Fibroblast of mammary gland (primary cell): ENCODE data around the gene SEMA6A.

Experiments
- DNase-seq: peaks from one replicate; pipeline ENCODE4 v3.0.0-alpha.2; 2010; ENCODE audit warnings: low read depth
- H3K4me3 ChIP-seq: 2 replicates; pipeline ENCODE4 v1.5.1; 2011; ENCODE audit warnings: low read depth, mild to moderate bottlenecking, low read length, moderate library complexity; ENCODE audit not compliant: control insufficient read depth
- CTCF ChIP-seq: conservative IDR thresholded peaks from 2 replicates; pipeline ENCODE4 v1.5.1; 2011; ENCODE audit warnings: low read depth, low read length, inconsistent platforms; ENCODE audit not compliant: control insufficient read depth, insufficient read depth

Gene SEMA6A

GRCh38 chr5:116419258-116419657 lies 155.4 kb downstream of the SEMA6A start:
- no peak for TF ChIP-seq CTCF
- H3K4me3 ChIP-seq, result no peak overlapping the region
- DNase-seq, result no peak

- DNase-seq, result no peak
- no peak for TF ChIP-seq CTCF
- H3K4me3 ChIP-seq, result no peak overlapping the region
These were observed 155.8 kb downstream of the SEMA6A start for GRCh38 chr5:116418774-116419173.

- no peak for TF ChIP-seq CTCF
- no peak for DNase-seq
- no peak overlapping the region for H3K4me3 ChIP-seq
These were observed 156.6 kb downstream of the SEMA6A start for GRCh38 chr5:116418016-116418415.

GRCh38 chr5:116415989-116416388 lies 158.6 kb downstream of the SEMA6A start:
- H3K4me3 ChIP-seq, result no peak overlapping the region
- DNase-seq, result no peak
- TF ChIP-seq CTCF, result no peak

- no peak for TF ChIP-seq CTCF
- no peak overlapping the region for H3K4me3 ChIP-seq
- no peak for DNase-seq
These were observed 159.4 kb downstream of the SEMA6A start for GRCh38 chr5:116415182-116415581.

GRCh38 chr5:116411101-116411571 lies 163.5 kb downstream of the SEMA6A start:
- no peak overlapping the region for H3K4me3 ChIP-seq
- peak; percentile 6 for DNase-seq
- TF ChIP-seq CTCF, result no peak

GRCh38 chr5:116410336-116410890 lies 164.2 kb downstream of the SEMA6A start:
- DNase-seq, result no peak
- no peak for TF ChIP-seq CTCF
- H3K4me3 ChIP-seq, result no peak overlapping the region
